ENCODE measurements around the gene ENG.

Gene ENG

GRCh38 chr9:127878652-127879390, 24.4 kb upstream of the ENG start:
- no peak overlapping the region for H3K4me3 ChIP-seq (ENCODE audit: severe bottlenecking)
- H3K36me3 ChIP-seq (ENCODE audit: low read depth): no peaks in the 10 kb centered on the region
- DNase-seq (ENCODE audit: low spot score) (no peak), ATAC-seq (ENCODE audit: low read depth) (no peak)
- TF ChIP-seq, protein P1, sequence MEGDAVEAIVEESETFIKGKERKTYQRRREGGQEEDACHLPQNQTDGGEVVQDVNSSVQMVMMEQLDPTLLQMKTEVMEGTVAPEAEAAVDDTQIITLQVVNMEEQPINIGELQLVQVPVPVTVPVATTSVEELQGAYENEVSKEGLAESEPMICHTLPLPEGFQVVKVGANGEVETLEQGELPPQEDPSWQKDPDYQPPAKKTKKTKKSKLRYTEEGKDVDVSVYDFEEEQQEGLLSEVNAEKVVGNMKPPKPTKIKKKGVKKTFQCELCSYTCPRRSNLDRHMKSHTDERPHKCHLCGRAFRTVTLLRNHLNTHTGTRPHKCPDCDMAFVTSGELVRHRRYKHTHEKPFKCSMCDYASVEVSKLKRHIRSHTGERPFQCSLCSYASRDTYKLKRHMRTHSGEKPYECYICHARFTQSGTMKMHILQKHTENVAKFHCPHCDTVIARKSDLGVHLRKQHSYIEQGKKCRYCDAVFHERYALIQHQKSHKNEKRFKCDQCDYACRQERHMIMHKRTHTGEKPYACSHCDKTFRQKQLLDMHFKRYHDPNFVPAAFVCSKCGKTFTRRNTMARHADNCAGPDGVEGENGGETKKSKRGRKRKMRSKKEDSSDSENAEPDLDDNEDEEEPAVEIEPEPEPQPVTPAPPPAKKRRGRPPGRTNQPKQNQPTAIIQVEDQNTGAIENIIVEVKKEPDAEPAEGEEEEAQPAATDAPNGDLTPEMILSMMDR (IDR thresholded peaks at IDR 0.05; ENCODE audit: poor library complexity, severe bottlenecking): no peak
- peaks cover 11% of the 10 kb centered on the region for H3K4me1 ChIP-seq (ENCODE audit: insufficient read depth, poor library complexity, severe bottlenecking)
- no peak overlapping the region for H3K27ac ChIP-seq (ENCODE audit: poor library complexity, severe bottlenecking)
- H3K9me3 ChIP-seq (ENCODE audit: severe bottlenecking): no peaks in the 10 kb centered on the region
- H3K27me3 ChIP-seq (ENCODE audit: insufficient read depth, poor library complexity, severe bottlenecking): no peaks in the 10 kb centered on the region

DNA sequence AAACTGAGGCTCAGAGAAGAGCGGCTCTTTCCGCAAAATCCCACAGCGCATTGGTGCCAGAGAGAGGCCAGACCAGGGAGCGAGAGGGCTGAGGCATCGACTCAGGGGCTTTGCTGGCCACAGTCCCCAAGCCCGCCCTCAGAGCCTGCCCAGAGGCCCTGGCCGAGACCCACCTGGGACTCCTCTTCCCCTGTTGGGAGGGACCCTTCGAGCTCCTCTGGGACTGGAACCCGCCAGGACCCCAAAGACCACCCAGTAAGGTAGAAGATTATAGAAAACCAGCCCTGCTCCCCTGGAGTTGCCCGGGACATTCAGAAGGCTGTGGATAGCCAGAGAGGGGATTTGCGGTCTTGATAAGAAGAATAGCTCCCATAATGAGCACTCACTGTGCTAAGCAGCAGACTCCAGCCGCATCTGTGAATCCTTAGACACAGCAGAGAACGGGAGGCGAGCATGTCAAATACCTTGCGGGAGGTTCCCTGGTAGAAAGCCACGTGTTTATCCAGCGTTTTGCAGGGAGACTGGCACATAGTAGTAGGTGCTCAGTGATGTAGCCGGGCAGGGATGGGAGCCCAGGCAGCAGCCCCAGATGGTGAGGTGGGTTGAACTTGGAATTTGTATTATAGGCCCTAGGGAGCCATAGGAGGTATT, 23.7 kb upstream of the ENG start:
- DNase-seq (ENCODE audit: low spot score) (peak; percentile 49), ATAC-seq (ENCODE audit: low read depth) (no peak)
- TF ChIP-seq, protein P1 (IDR thresholded peaks at IDR 0.05; ENCODE audit: poor library complexity, severe bottlenecking): no peak
- Histone ChIP-seq H3K27me3 (ENCODE audit: insufficient read depth, poor library complexity, severe bottlenecking) (no peaks in the 10 kb centered on the region), H3K36me3 (ENCODE audit: low read depth) (no peaks in the 10 kb centered on the region), H3K9me3 (ENCODE audit: severe bottlenecking) (no peaks in the 10 kb centered on the region), H3K4me1 (ENCODE audit: insufficient read depth, poor library complexity, severe bottlenecking) (peaks cover 11% of the 10 kb centered on the region), H3K4me3 (ENCODE audit: severe bottlenecking) (peak overlapping the region; percentile 27), H3K27ac (ENCODE audit: poor library complexity, severe bottlenecking) (peak overlapping the region; percentile 37)

- peaks cover 11% of the 10 kb centered on the region for H3K4me1 ChIP-seq (ENCODE audit: insufficient read depth, poor library complexity, severe bottlenecking)
- peak; percentile 69 for ATAC-seq (ENCODE audit: low read depth)
Observed at GRCh38 chr9:127877566-127877998, 23.1 kb upstream of the ENG start, which contains the start of gene AK1. AK1 (minus strand) TSS chr9:127877675; CDS start chr9:127874617, 3,058 bp downstream.

DNA sequence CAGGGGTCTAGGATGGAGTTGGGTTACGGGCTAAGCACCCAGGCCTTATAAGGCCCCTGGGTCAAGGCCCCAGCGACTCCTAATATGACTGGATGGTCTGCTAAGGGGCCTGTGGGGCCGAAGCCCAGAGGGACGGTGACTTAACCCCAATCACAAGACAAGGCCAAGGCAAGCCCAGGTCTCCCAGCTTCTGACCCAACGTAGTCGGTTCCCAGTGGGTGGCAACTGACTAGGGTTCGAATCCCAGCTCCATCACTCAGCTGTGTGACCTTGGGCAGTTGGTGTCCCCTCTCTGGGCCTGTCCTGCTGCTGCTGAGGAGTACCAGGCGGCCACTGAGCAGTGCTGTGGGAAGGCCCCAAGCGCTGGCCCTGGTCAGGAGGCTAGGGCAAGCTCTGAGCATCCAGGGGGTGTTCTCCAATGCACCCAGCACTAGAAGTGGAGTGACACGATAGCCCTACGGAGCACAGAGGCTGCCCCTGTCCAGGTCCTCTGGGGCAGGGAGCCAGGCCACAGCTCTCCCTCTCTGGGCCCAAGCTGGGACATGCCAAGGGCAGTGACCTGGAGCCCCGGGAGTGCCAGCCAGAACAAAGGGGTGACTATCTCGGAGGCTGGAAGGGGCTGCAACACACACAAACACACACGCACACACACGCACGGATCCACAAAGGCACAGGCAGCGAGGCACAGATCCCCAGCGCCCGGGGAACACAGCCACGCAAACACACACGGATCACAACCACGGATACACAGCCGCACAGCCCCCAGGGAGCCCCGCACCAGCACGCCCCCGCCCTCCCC, 22.5 kb upstream of the ENG start:
- H3K27me3 ChIP-seq (ENCODE audit: insufficient read depth, poor library complexity, severe bottlenecking): no peaks in the 10 kb centered on the region
- no peaks in the 10 kb centered on the region for H3K36me3 ChIP-seq (ENCODE audit: low read depth)
- ATAC-seq (ENCODE audit: low read depth) (peak; percentile 20), DNase-seq (ENCODE audit: low spot score) (peak; percentile 65)
- peak overlapping the region; percentile 37 for H3K27ac ChIP-seq (ENCODE audit: poor library complexity, severe bottlenecking)
- TF ChIP-seq, protein P1 (IDR thresholded peaks at IDR 0.05; ENCODE audit: poor library complexity, severe bottlenecking): no peak
- H3K4me3 ChIP-seq (ENCODE audit: severe bottlenecking): peak overlapping the region; percentile 27
- H3K9me3 ChIP-seq (ENCODE audit: severe bottlenecking): no peaks in the 10 kb centered on the region
- peaks cover 11% of the 10 kb centered on the region for H3K4me1 ChIP-seq (ENCODE audit: insufficient read depth, poor library complexity, severe bottlenecking)

More at GRCh38 chr9:127877566-127877998, 23.1 kb upstream of the ENG start, which contains the start of gene AK1:
- Histone ChIP-seq H3K27ac (ENCODE audit: poor library complexity, severe bottlenecking) (peak within 1 kb of the TSS; percentile 37), H3K9me3 (ENCODE audit: severe bottlenecking) (no peaks in the 10 kb centered on the region), H3K36me3 (ENCODE audit: low read depth) (no peaks in the 10 kb centered on the region), H3K27me3 (ENCODE audit: insufficient read depth, poor library complexity, severe bottlenecking) (no peaks in the 10 kb centered on the region), H3K4me3 (ENCODE audit: severe bottlenecking) (peak within 1 kb of the TSS; percentile 27)
- peak; percentile 78 for DNase-seq (ENCODE audit: low spot score)
- TF ChIP-seq, protein P1 (IDR thresholded peaks at IDR 0.05; ENCODE audit: poor library complexity, severe bottlenecking): no peak
